ENCODE data around the gene ANKH. TPM values are rescaled to one million over a fixed set of nuclear protein-coding genes. Genes with fewer than 3 reads are reported as not detected.

Gene ANKH
- total and polyA plus RNA-seq, 2 of the 13 experiments (the other 11 are each of a cell fraction or from before 2014, with no cell fraction given), result 25.0 to 36.0 TPM

- TF ChIP-seq ZNF142 (CRISPR knock-in tag; IDR thresholded peaks at IDR 0.05), result no peak
- 0 out of 2 replicates have a peak, but pooled peaks have one; percentile 7 for TF ChIP-seq PRDM15 (CRISPR knock-in tag; IDR thresholded peaks at IDR 0.05)
Observed at GRCh38 chr5:14872070-14872989, 752 bp upstream of the ANKH start (continued).
